Upper lobe of right lung (tissue), 1 donor: ENCODE data around the gene IFI27L1. TPM values are rescaled to one million over a fixed set of nuclear protein-coding genes. Genes with fewer than 3 reads are reported as not detected.

ENCODE experiments used
- total RNA-seq: library from RNA; stranded (reverse); fragmentation: NEBNext Ultra II Directional; extraction: Animal tissue kit (Norgen Biotek cat#: 25700); gene quantifications from one replicate; pipeline ENCODE4 v1.2.1, GENCODE V29; 2021
- donor health status: DM: no; HTN: yes; CAD: no; lungs with severe emphysema.

The IFI27L1 gene
- total RNA-seq, 1 donor from 2014 or later, result 15.2 TPM

Other genes starting within 250 kb of the IFI27L1 start
- gene FAM181A, start 154.0 kb upstream of the IFI27L1 start, total RNA-seq, result 3.5 TPM
- 3.2 TPM for gene ASB2, start 104.7 kb upstream of the IFI27L1 start, total RNA-seq
- not detected for gene CCDC197, start 84.0 kb upstream of the IFI27L1 start, total RNA-seq
- gene OTUB2, start 55.0 kb upstream of the IFI27L1 start, total RNA-seq, result 1.0 TPM
- 191 TPM for gene DDX24, start 108 bp upstream of the IFI27L1 start, total RNA-seq
- gene IFI27, start 29.4 kb downstream of the IFI27L1 start, total RNA-seq, result 312 TPM
- 32.4 TPM for gene IFI27L2, start 48.3 kb downstream of the IFI27L1 start, total RNA-seq
- gene PPP4R4, start 93.0 kb downstream of the IFI27L1 start, total RNA-seq, result 2.2 TPM
- not detected for gene SERPINA10, start 212.0 kb downstream of the IFI27L1 start, total RNA-seq
- not detected for gene SERPINA6, start 242.0 kb downstream of the IFI27L1 start, total RNA-seq